ENCODE measurements around the gene BAX. TPM values are rescaled to one million over a fixed set of nuclear protein-coding genes. Genes with fewer than 3 reads are reported as not detected.

The BAX gene
- total and polyA plus RNA-seq, 2 of the 13 experiments (the other 11 are each of a cell fraction or from before 2014, with no cell fraction given): 139 to 176 TPM

- no peak for TF ChIP-seq ETS1 (CRISPR knock-in tag; IDR thresholded peaks at IDR 0.05)
- no peak for TF ChIP-seq ZNF326 (CRISPR knock-in tag; IDR thresholded peaks at IDR 0.05; ENCODE audit: borderline replicate concordance)
- TF ChIP-seq ZNF264 (CRISPR knock-in tag; IDR thresholded peaks at IDR 0.05): peak; percentile 60; the same call in 1 of the 2 replicates
- TF ChIP-seq ZNF143 (CRISPR knock-in tag; IDR thresholded peaks at IDR 0.05): no peak
- TF ChIP-seq ZBTB2 (CRISPR knock-in tag; IDR thresholded peaks at IDR 0.05; ENCODE audit: low read depth): no peak
- peak; percentile 65; the same call in 1 of the 2 replicates for TF ChIP-seq AFF4 (CRISPR knock-in tag; IDR thresholded peaks at IDR 0.05)
- no peak for TF ChIP-seq CERS6 (CRISPR knock-in tag; IDR thresholded peaks at IDR 0.05)
- TF ChIP-seq DPF2 (CRISPR knock-in tag; IDR thresholded peaks at IDR 0.05; ENCODE audit: borderline replicate concordance, low read depth): peak; percentile 20; the same call in 1 of the 2 replicates
- TF ChIP-seq ELK4 (CRISPR knock-in tag; IDR thresholded peaks at IDR 0.05; ENCODE audit: borderline replicate concordance): no peak
- no peak for TF ChIP-seq DMAP1 (CRISPR knock-in tag; IDR thresholded peaks at IDR 0.05)
- no peak for TF ChIP-seq MLLT10 (CRISPR knock-in tag; IDR thresholded peaks at IDR 0.05)
- TF ChIP-seq NFKBIZ (CRISPR knock-in tag; IDR thresholded peaks at IDR 0.05): no peak
- TF ChIP-seq ZBTB7A (CRISPR knock-in tag; IDR thresholded peaks at IDR 0.05): peak; percentile 34; the same call in 1 of the 2 replicates
- TF ChIP-seq IRF9 (CRISPR knock-in tag; IDR thresholded peaks at IDR 0.05; ENCODE audit: borderline replicate concordance): no peak
- no peak for TF ChIP-seq KAT2B (IDR thresholded peaks at IDR 0.05; ENCODE audit: borderline replicate concordance, low read depth, low read length)
- TF ChIP-seq PHB2 (IDR thresholded peaks at IDR 0.05; ENCODE audit: partially characterized antibody): no peak
- no peak for TF ChIP-seq GZF1 (CRISPR knock-in tag; IDR thresholded peaks at IDR 0.05)
- no peak for TF ChIP-seq NAIF1 (CRISPR knock-in tag; IDR thresholded peaks at IDR 0.05; ENCODE audit: borderline replicate concordance)
- TF ChIP-seq RAD21 (CRISPR knock-in tag; IDR thresholded peaks at IDR 0.05): 0 out of 2 replicates have a peak, but pooled peaks have one; percentile 7
- TF ChIP-seq HNF4G (IDR thresholded peaks at IDR 0.05; ENCODE audit: borderline replicate concordance, low read depth, low read length): peak; percentile 11; the same call in 1 of the 2 replicates
- no peak for TF ChIP-seq HNF4G (CRISPR knock-in tag; IDR thresholded peaks at IDR 0.05; ENCODE audit: borderline replicate concordance, low read depth)
These were observed 6.5 kb downstream of the BAX start (continued) for GRCh38 chr19:48961051-48961649.
